Neural crest cell (in vitro differentiated cells): ENCODE measurements around the gene DLG1. TPM values are rescaled to one million over a fixed set of nuclear protein-coding genes. Genes with fewer than 3 reads are reported as not detected.

Experiments
- DNase-seq: peaks from one replicate; pipeline ENCODE4 v3.0.0; 2021; ENCODE audit warnings: low read depth, mixed read lengths, low spot score
- H3K27ac Mint-ChIP-seq: one replicate; pipeline ENCODE4 v1.8.0; 2021; ENCODE audit warnings: mild to moderate bottlenecking, mixed read lengths; ENCODE audit not compliant: unreplicated experiment
- H3K27me3 Mint-ChIP-seq: 2 replicates; pipeline ENCODE4 v1.8.0; 2021; ENCODE audit warnings: low read depth, mild to moderate bottlenecking, mixed read lengths
- H3K36me3 Mint-ChIP-seq: 2 replicates; pipeline ENCODE4 v1.8.0; 2021; ENCODE audit warnings: low read depth, mild to moderate bottlenecking, mixed read lengths
- H3K4me1 Mint-ChIP-seq: 2 replicates; pipeline ENCODE4 v1.8.0; 2021; ENCODE audit warnings: mixed read lengths
- H3K4me3 Mint-ChIP-seq: one replicate; pipeline ENCODE4 v1.8.0; 2021; ENCODE audit warnings: mild to moderate bottlenecking, mixed read lengths
- H3K9me3 Mint-ChIP-seq: 2 replicates; pipeline ENCODE4 v1.8.0; 2021; ENCODE audit warnings: mixed read lengths
- total RNA-seq: library from RNA; stranded (reverse); gene quantifications from 2 replicates; pipeline ENCODE4 v1.2.1, GENCODE V29; 2021
- TF ChIP-seq, protein P1 (sequence below): fragments of 200-600 bp; sonication (generic); conservative IDR thresholded peaks from 2 replicates; pipeline ENCODE4 v1.5.0; 2021; ENCODE audit warnings: antibody characterized with exemption, mild to moderate bottlenecking

DLG1 gene
- total RNA-seq, 1 donor from 2014 or later: 95.5 TPM

DNA sequence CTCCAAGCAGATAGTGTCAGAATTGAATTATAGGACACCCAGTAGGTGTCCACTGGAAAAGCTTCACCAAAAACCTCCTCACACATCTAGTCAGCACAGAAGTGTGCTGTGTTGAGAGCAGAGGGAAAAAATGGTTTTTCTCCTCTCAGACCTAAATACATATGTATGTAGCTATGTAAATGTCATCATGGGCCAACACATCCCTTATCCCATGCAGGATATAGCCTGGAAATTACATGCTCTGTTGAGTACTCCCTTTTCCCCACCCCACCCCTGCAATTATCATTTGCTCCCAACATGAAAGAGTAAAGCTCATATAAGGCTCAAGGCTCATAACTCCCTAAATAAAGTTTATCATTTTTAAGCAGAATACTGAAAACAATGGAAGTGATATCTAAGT, 35.7 kb downstream of the DLG1 start:
- TF ChIP-seq, protein P1, sequence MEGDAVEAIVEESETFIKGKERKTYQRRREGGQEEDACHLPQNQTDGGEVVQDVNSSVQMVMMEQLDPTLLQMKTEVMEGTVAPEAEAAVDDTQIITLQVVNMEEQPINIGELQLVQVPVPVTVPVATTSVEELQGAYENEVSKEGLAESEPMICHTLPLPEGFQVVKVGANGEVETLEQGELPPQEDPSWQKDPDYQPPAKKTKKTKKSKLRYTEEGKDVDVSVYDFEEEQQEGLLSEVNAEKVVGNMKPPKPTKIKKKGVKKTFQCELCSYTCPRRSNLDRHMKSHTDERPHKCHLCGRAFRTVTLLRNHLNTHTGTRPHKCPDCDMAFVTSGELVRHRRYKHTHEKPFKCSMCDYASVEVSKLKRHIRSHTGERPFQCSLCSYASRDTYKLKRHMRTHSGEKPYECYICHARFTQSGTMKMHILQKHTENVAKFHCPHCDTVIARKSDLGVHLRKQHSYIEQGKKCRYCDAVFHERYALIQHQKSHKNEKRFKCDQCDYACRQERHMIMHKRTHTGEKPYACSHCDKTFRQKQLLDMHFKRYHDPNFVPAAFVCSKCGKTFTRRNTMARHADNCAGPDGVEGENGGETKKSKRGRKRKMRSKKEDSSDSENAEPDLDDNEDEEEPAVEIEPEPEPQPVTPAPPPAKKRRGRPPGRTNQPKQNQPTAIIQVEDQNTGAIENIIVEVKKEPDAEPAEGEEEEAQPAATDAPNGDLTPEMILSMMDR: no peak
- H3K4me1 Mint-ChIP-seq: peaks cover 30% of the 10 kb centered on the region

GRCh38 chr3:197261164-197261509, 37.3 kb downstream of the DLG1 start:
- TF ChIP-seq, protein P1: no peak
- peaks cover 35% of the 10 kb centered on the region for H3K4me1 Mint-ChIP-seq
- no peak overlapping the region for H3K4me3 Mint-ChIP-seq
- no peaks in the 10 kb centered on the region for H3K27me3 Mint-ChIP-seq
- no peak for DNase-seq
- H3K36me3 Mint-ChIP-seq: peaks cover 5% of the 10 kb centered on the region
- H3K27ac Mint-ChIP-seq: no peak overlapping the region
- H3K9me3 Mint-ChIP-seq: no peaks in the 10 kb centered on the region

More for the DNA sequence above, 35.7 kb downstream of the DLG1 start:
- H3K9me3 Mint-ChIP-seq: no peaks in the 10 kb centered on the region
- no peak for DNase-seq
- no peak overlapping the region for H3K27ac Mint-ChIP-seq
- no peaks in the 10 kb centered on the region for H3K27me3 Mint-ChIP-seq
- H3K4me3 Mint-ChIP-seq: no peak overlapping the region
- peaks cover 5% of the 10 kb centered on the region for H3K36me3 Mint-ChIP-seq

- DNase-seq: no peak
- Mint-ChIP-seq H3K4me1 (peaks cover 35% of the 10 kb centered on the region), H3K27ac (no peak overlapping the region), H3K9me3 (no peaks in the 10 kb centered on the region), H3K4me3 (no peak overlapping the region), H3K36me3 (peaks cover 6% of the 10 kb centered on the region), H3K27me3 (no peaks in the 10 kb centered on the region)
- TF ChIP-seq, protein P1: no peak
Measured at GRCh38 chr3:197260491-197261163, 37.8 kb downstream of the DLG1 start.

DNA sequence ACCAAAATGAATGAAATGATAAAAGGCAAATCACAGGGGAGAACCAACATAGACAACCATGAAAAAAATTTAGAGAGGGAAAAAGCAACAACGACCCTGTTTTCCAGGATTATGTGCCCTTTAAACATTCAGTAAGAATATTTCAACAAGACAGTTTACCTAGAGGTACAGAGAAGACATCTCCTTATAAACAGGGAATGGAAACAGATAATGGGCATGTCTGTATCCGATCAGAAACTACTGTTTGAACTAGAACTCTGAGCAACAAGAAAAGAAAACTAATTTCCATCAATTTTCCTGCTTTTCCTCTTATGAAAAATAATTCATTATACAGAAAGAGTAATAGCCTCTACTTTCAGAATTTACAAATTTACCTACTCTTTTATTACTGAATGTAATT, 39.3 kb downstream of the DLG1 start:
- TF ChIP-seq, protein P1: no peak
- Mint-ChIP-seq H3K4me3 (no peak overlapping the region), H3K4me1 (peaks cover 34% of the 10 kb centered on the region), H3K36me3 (peaks cover 2% of the 10 kb centered on the region), H3K27me3 (no peaks in the 10 kb centered on the region), H3K27ac (no peak overlapping the region), H3K9me3 (no peaks in the 10 kb centered on the region)
- no peak for DNase-seq

GRCh38 chr3:197258168-197258755, 40.1 kb downstream of the DLG1 start:
- no peak overlapping the region for H3K27ac Mint-ChIP-seq

More at GRCh38 chr3:197258168-197258755, 40.1 kb downstream of the DLG1 start:
- H3K4me1 Mint-ChIP-seq: peaks cover 43% of the 10 kb centered on the region
- no peak for DNase-seq
- no peak overlapping the region for H3K4me3 Mint-ChIP-seq
- TF ChIP-seq, protein P1: no peak
- H3K36me3 Mint-ChIP-seq: peaks cover 2% of the 10 kb centered on the region
- H3K9me3 Mint-ChIP-seq: no peaks in the 10 kb centered on the region
- H3K27me3 Mint-ChIP-seq: no peaks in the 10 kb centered on the region
